HG03103 (cell line): ENCODE results near the gene GRIN3B.
"Not testable (repeated sequence)": the region's sequence is repeated elsewhere in the genome, so short reads cannot be mapped to it uniquely, and the experiment has no call there.

Experiments used
- ATAC-seq: cut with Tn5 transposase; IDR thresholded peaks from one replicate; pipeline ENCODE4 v1.9.1; 2021; ENCODE audit warnings: low read depth; ENCODE audit not compliant: unreplicated experiment

The GRIN3B gene, protein sequence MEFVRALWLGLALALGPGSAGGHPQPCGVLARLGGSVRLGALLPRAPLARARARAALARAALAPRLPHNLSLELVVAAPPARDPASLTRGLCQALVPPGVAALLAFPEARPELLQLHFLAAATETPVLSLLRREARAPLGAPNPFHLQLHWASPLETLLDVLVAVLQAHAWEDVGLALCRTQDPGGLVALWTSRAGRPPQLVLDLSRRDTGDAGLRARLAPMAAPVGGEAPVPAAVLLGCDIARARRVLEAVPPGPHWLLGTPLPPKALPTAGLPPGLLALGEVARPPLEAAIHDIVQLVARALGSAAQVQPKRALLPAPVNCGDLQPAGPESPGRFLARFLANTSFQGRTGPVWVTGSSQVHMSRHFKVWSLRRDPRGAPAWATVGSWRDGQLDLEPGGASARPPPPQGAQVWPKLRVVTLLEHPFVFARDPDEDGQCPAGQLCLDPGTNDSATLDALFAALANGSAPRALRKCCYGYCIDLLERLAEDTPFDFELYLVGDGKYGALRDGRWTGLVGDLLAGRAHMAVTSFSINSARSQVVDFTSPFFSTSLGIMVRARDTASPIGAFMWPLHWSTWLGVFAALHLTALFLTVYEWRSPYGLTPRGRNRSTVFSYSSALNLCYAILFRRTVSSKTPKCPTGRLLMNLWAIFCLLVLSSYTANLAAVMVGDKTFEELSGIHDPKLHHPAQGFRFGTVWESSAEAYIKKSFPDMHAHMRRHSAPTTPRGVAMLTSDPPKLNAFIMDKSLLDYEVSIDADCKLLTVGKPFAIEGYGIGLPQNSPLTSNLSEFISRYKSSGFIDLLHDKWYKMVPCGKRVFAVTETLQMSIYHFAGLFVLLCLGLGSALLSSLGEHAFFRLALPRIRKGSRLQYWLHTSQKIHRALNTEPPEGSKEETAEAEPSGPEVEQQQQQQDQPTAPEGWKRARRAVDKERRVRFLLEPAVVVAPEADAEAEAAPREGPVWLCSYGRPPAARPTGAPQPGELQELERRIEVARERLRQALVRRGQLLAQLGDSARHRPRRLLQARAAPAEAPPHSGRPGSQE

GRCh38 chr19:1000095-1000494 lies at the start of gene GRIN3B:
GRIN3B (plus strand) TSS chr19:1000419; CDS start chr19:1000438, 19 bp downstream.
- ATAC-seq = no peak

DNA sequence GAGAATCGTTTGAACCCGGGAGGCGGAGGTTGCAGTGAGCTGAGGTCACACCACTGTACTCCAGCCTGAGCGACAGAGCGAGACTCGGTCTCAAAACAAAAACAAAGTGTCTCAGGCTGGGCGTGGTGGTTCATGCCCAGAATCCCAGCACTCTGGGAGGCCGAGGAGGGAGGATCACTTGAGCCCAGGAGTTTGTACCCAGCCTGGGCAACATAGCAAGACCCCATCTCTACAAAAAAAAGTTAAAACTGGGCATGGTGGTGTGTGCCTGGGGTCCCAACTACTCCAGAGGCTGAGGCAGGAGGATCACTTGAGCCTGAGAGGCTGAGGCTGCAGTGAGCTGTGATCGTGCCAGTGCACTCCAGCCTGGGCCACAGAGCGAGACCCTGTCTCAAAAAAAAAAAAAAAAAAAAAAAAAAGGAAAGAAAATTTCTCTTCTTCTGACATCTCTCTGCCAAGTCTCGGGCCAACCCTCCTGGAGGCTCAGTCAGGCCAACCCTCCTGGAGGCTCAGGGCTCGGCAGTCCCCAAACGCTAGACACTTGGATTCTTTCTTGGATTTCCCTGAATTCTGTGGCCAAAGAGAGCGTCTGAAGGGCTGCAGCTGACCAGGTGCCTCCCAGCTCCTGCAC lies 48.1 kb upstream of the GRIN3B start:
- no peak for ATAC-seq

- no peak for ATAC-seq
Observed at GRCh38 chr19:952680-953444, 47.4 kb upstream of the GRIN3B start.

GRCh38 chr19:953445-954271 lies 46.6 kb upstream of the GRIN3B start:
- no peak for ATAC-seq

GRCh38 chr19:954272-954671 lies 45.9 kb upstream of the GRIN3B start:
- ATAC-seq = no peak

DNA sequence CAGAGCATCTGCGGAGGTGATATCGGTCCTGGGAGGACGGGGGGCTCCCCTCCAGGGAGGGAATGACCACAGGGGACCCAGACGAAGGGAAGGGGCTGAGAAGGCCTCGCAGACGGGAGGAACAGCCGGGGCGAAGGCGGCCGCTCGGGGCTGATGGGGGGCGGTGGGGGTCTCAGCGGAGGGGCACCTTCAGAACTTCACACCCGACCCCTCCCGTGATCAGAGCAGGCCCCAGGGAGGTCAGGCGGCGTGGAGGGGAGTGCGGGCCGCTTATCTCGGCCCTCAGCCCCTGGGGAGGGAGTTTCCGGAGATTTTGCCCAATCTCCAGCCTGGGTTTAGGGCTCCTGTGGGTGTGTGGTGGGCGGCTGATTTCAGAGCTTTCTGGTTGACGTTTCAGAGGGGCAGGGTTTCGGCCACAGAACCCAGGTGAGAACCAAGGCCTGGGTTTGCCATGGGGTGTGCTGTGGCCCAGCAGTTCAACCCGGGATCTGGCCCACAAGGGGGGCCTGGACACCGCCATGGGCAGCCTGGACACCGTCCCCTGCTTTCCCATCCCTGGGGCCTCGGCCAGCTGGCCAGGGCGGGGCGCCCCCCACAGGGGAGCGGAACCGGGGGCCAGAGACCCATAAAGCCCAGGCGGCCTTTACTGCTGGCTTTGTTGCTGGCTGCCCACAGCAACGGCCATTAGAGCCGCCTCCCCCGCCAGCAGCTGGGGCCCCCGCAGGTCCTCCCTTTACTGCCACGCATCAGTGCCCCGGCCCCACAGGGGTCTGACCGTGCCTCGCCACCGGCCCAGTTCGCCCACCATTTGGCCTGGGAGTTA lies 45.3 kb upstream of the GRIN3B start:
- no peak for ATAC-seq

GRCh38 chr19:955803-956765 lies 44.1 kb upstream of the GRIN3B start:
- ATAC-seq = no peak

DNA sequence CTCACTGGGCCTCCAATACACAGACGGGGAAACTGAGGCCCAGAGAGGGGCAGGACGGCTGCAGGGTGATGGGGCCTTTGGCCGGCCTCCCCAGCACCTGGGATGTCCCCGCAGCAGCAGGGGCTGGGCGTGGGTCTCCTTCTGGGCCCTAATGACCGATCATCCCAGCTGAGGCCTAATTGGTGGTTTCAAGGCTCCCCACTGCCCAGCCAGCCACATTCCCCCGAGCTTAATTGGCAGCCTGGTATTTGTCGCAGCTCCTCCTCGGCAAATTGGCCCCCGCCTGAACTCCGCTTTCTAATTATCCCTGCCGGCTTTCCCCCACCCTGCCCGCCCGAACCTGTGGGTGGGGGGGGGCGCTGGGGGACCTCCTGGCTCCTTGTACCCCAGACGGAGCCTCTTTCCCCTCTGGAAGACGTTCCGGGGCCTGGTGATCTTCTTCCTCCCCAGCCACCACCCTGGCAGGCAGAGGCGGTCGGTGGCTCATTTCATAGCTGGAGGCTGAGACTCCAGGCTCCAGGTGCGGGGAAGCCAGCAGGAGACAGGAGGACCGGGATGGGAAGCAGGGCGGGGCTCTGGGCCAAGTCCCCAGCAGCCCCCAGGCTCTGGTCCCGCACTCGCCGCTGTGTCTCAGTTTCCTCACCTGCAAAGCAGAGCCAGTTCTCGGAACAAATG lies 43.3 kb upstream of the GRIN3B start:
- no peak for ATAC-seq

GRCh38 chr19:957578-957977 lies 42.6 kb upstream of the GRIN3B start:
- ATAC-seq = not testable (repeated sequence)

DNA sequence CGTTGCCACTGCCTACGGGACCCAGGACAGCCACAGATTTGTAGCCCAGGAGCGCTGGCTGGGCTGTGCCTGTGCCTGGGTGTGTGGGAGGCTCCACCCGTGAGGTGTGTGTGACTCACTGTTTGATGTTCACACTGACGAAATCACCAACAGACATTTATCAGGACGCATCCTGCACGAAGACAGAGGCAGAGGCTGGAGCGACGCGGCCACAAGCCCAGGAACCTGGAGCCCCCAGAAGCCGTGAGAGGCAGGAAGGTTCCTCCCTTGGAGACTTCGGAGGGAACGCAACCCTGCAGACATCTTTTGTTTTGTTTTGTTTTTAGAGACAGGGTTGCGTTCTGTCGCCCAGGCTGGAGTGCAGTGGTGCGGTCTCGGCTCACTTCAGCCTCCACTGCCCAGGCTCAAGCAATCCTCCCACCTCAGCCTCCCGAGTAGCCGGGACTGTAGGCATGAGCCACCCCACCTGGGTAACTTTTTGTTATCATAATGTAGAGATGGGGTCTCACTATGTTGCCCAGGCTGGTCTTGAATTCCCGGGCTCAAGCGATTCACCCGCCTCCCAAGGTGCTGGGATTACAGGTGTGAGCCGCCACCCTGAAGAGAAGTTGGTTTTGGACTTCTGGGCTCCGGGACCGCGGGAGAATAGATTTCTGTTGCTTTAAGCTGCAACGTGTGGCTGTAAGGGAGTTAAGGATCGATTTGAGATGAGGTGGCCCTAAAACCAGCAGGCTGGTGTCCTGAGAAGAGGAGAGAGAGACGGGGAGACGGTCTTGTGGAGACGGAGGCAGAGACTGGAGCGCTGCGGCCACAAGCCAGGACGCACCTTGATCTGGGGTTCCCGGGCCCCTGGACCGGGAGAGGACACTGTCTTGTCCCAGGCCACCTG lies 41.0 kb upstream of the GRIN3B start:
- ATAC-seq = no peak

DNA sequence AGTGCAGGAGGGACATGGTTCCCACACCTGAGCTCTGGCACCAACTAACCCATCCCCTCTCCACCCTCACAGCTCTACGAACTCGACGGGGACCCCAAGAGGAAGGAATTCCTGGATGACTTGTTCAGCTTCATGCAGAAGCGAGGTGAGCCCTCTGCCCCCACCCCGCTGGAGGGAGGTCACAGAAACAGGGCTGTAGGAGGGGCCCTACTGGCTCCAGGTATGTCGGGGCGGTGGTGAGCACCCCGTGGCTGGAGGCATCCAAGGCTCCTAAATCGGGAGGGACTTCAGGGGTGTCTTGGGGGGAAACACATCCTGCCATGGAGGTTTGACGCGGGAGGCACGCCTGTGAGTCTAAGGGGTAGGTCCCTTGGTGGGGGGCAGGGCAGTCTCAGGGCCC lies 40.2 kb upstream of the GRIN3B start:
- no peak for ATAC-seq

DNA sequence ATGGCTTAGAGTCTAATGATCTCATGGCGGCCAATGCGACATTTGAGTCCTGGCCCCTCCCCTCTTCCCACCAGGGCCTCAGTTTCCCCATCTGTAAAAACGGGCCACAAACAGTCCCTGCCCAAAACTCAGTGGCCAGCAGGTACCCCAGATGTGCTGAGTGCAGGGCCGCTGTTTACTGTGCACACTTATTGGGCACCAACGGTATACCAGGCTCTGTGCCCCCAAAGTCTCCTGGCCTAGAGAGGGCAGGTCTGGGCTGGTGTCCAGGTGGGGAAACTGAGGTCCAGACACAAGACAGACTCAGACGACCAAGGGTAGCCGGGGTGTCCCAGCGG lies 39.6 kb upstream of the GRIN3B start:
- ATAC-seq = no peak

DNA sequence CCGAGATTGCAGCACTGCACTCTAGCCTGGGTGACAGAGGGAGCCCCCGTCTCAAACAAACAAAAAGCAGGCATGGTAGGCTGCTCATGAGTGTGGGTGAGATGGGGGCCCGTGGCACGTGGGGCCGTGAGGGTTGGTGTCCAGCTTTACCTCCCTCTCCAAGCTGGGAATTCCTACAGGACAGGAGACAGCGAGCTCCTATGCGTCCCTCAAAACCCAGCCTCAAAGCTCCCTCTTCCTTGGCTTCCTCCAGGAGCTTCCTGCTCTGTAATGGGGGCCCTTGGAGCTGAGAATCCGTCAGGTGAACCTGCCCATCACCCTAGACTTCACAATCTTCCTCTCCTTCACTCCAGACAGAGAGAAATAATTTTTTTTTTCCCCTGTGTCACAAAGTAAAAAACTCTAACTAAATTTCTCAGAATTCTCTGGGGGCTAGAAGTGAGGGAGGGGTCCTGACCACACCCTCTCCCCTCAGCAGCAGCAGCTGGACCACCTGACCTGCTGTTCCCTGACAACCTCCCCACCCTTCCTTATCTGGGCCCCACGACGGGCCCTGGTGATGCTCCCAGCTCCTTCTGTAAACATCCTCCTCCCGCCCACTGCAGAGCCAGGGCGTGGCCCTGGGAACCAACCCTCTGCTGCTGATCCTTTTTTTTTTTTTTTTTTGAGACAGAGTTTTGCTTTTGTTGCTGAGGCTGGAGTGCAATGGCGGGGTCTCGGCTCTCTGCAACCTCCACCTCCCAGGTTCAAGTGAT lies 38.2 kb upstream of the GRIN3B start:
- ATAC-seq = no peak

DNA sequence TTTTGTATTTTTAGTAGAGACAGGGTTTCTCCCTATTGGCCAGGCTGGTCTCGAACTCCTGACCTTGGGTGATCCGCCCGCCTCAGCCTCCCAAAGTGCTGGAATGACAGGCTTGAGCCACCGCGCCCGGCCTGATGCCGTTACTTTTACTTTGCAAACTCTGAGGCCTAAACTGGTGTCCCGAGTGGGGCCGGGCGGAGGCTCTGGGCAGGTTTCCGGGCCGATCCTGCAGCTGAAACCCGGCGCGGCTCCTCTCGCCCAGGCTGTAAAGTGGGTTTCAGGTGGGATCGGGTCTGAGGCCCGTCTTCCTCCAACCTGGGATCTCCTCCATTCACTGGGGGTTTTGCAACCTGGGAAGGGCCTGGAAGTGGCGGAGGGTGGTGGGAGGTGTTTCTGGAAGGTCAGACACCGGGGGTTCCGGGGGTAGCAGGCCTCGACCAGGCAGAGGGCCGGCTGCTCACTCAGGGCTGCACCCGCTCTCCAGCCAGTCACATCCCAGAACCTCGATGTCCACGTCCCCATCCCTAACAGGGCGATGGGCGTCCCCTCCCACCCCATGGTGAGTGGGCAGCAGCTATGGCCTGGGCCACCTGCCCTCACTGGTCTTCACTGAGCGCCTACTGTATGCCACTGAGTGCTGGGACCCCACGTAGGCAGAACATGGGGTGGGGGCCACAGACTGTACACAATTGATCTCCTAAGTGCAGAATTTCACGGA lies 37.4 kb upstream of the GRIN3B start:
- no peak for ATAC-seq
